ENCODE data around the gene WDFY4. TPM values are rescaled to one million over a fixed set of nuclear protein-coding genes. Genes with fewer than 3 reads are reported as not detected.

WDFY4 gene
- 1 to 10 TPM; 1.2 to 8.0 (median 7.0) TPM for total RNA-seq
- 1 to 10 TPM in 2 of 3 donors, under 1 TPM in 1; 0.15 to 1.4 (median 1.1) TPM for polyA plus RNA-seq
- long read RNA-seq, donor 1: 0 reads
- long read RNA-seq, donor 2: 0 reads
- long read RNA-seq, donor 3: 0 reads
- long read RNA-seq, donor 4: 0 reads
- long read RNA-seq, donor 5: 0 reads
- long read RNA-seq, donor 6: 0 reads
- long read RNA-seq, donor 7: 0 reads
- long read RNA-seq, donor 8: 0 reads
- long read RNA-seq, donor 9: 0 reads
- long read RNA-seq, donor 10: 0 reads

GRCh38 chr10:48684792-48685623, at the start of gene WDFY4:
WDFY4 (plus strand) TSS chr10:48684873; CDS start chr10:48709733, 24,860 bp downstream.
- Histone ChIP-seq H3K27me3 (no peaks in the 10 kb centered on the region), H3K4me3 (peak within 1 kb of the TSS in 3 of 4 donors; percentile 9 to 35 (median 20)), H3K27ac (peak within 1 kb of the TSS in 2 of 5 donors; percentile 73 to 76), H3K36me3 (no peaks in the 10 kb centered on the region), H3K4me1 (no peaks in the 10 kb centered on the region), H3K9me3 (peaks cover 0 to 4% (median 2%) of the 10 kb centered on the region in 4 donors)
- TF ChIP-seq CTCF (IDR thresholded peaks at IDR 0.05): no peak
- WGBS, 5 donors: 70 to 82% (median 75%) methylated on average over 21 to 23 of the region's 23 CpGs
- intact Hi-C loops (cut with DNase I; ENCODE audit: low total_unique reads): no loop called here
- DNase-seq: peak in 1 of 2 donors; percentile 30

GRCh38 chr10:48634984-48635557, 49.6 kb upstream of the WDFY4 start:
- Histone ChIP-seq H3K4me1 (peaks cover 0 to 17% (median 0%) of the 10 kb centered on the region in 4 donors), H3K27me3 (peaks cover 0 to 19% (median 0%) of the 10 kb centered on the region in 3 donors), H3K36me3 (no peaks in the 10 kb centered on the region), H3K9me3 (no peaks in the 10 kb centered on the region), H3K4me3 (no peak overlapping the region), H3K27ac (peak overlapping the region in 1 of 5 donors; percentile 25)
- intact Hi-C loops (cut with DNase I; ENCODE audit: low total_unique reads): no loop called here
- no peak for DNase-seq
- TF ChIP-seq POLR2A (IDR thresholded peaks at IDR 0.05) (no peak), CTCF (IDR thresholded peaks at IDR 0.05) (no peak), POLR2AphosphoS5 (IDR thresholded peaks at IDR 0.05) (no peak), EP300 (IDR thresholded peaks at IDR 0.05) (no peak)
- 77 to 85% (median 80%) methylated on average over 8 of the region's 8 CpGs for WGBS, 5 donors

- no peak for DNase-seq
- Histone ChIP-seq H3K27ac (no peak overlapping the region), H3K27me3 (peaks cover 0 to 19% (median 0%) of the 10 kb centered on the region in 3 donors), H3K4me1 (peaks cover 0 to 17% (median 0%) of the 10 kb centered on the region in 4 donors), H3K9me3 (peaks cover 0 to 7% (median 3%) of the 10 kb centered on the region in 4 donors), H3K4me3 (no peak overlapping the region), H3K36me3 (no peaks in the 10 kb centered on the region)
- WGBS, 5 donors: 54 to 74% (median 65%) methylated on average over 3 of the region's 3 CpGs
- TF ChIP-seq POLR2AphosphoS5 (IDR thresholded peaks at IDR 0.05) (no peak), EP300 (IDR thresholded peaks at IDR 0.05) (no peak), POLR2A (IDR thresholded peaks at IDR 0.05) (no peak), CTCF (IDR thresholded peaks at IDR 0.05) (no peak)
- intact Hi-C loops (cut with DNase I; ENCODE audit: low total_unique reads): no loop called here
Observed at GRCh38 chr10:48636231-48636630, 48.4 kb upstream of the WDFY4 start.

GRCh38 chr10:48636901-48637300, 47.8 kb upstream of the WDFY4 start:
- 77 to 89% (median 88%) methylated on average over 3 of the region's 3 CpGs for WGBS, 5 donors

More at GRCh38 chr10:48636901-48637300, 47.8 kb upstream of the WDFY4 start:
- no peak overlapping the region for H3K27ac ChIP-seq
- peaks cover 0 to 19% (median 0%) of the 10 kb centered on the region in 3 donors for H3K27me3 ChIP-seq
- no peak overlapping the region for H3K4me3 ChIP-seq
- TF ChIP-seq POLR2AphosphoS5 (IDR thresholded peaks at IDR 0.05): no peak
- TF ChIP-seq CTCF (IDR thresholded peaks at IDR 0.05): no peak
- no peak for TF ChIP-seq POLR2A (IDR thresholded peaks at IDR 0.05)
- no peak for TF ChIP-seq EP300 (IDR thresholded peaks at IDR 0.05)
- intact Hi-C loops (cut with DNase I; ENCODE audit: low total_unique reads): no loop called here
- peaks cover 0 to 14% (median 6%) of the 10 kb centered on the region in 4 donors for H3K9me3 ChIP-seq
- H3K4me1 ChIP-seq: peaks cover 0 to 17% (median 0%) of the 10 kb centered on the region in 4 donors
- DNase-seq: no peak
- H3K36me3 ChIP-seq: no peaks in the 10 kb centered on the region
